ENCODE results near the gene EPB41L4B.

DNA sequence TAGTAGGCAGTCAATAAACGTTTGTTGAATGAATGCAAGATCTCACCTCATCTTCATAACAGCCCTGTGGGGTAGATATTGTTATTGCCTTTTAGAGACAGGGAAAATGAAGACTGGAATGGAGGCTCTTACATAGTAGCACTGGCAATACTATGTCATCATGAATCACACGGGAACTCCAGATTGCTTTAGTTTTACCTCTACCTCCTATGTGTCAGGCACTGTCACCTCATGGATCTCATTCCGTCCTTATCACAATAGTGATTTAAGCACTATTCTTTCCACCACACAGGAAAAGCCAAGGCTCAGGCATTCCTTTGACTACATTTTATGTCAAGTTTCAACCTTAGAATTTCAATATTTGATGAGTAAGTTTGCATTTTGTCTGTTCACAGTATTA lies 2.9 kb upstream of the EPB41L4B start:
- TF ChIP-seq POLR2A (IDR thresholded peaks at IDR 0.05) (no peak), CTCF (IDR thresholded peaks at IDR 0.05) (no peak)

Measured in thyroid gland (tissue), 4 donors.